ENCODE measurements around the gene DGKE. TPM values are rescaled to one million over a fixed set of nuclear protein-coding genes. Genes with fewer than 3 reads are reported as not detected.

Gene DGKE
- total and polyA plus RNA-seq, 2 of the 13 experiments (the other 11 are each of a cell fraction or from before 2014, with no cell fraction given) = 3.2 to 5.3 TPM

DNA sequence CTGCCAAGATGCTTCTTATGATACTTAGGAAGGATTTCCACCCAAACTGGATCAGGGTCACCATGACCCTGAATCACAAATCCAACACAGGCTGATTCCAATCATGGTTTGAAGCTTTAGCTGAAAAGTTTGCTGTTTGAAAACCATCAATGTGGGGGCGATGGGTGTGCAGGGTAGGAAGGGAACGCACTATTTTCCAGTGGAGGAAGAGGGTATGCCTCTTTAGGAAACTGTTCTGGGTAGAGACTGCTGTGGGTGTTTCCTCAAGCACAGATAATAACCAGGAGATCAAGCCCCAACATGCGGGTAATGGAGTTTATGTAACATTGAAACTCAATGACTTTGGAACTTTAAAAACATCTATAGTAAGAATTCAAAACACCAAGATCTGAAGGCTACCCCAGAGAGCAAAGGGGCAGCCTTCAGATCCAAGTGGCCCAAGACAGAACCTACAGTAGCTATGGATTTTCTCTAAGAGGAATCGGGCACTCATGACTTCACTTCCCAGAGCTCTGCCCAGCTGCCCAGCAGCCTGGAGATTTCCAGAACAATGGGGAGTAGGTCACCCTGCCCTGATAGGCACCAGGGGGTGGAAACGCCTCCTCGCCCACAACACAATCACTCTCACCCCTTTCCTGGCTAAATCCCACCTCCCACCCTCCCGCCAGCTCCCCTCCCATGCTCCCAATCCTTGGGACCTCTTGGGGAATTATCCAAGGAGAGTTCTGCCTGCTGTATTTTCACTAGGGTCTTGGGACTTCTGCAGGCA is 57.1 kb downstream of the DGKE start:
- Histone ChIP-seq H4K20me1 (ENCODE audit: insufficient read depth, low read length) (no peaks in the 10 kb centered on the region; the same call in 1 of the 2 replicates), H3K4me2 (ENCODE audit: low read depth, low read length) (no peak overlapping the region), H3K36me3 (replicated peaks in 1 of 2; ENCODE audit: control insufficient read depth in 1 of 2, insufficient read depth in 2 of 2, low read length in 2 of 2) (peaks cover 32 to 59% of the 10 kb centered on the region in 2 experiments), H3K27me3 (ENCODE audit: control insufficient read depth in 1 of 2, insufficient read depth in 2 of 2, low read length in 2 of 2) (no peaks in the 10 kb centered on the region), H3K4me3 (replicated peaks in 1 of 3; ENCODE audit: insufficient read depth in 1 of 3, low read depth in 2 of 3, low read length in 3 of 3) (no peak overlapping the region), H2AFZ (ENCODE audit: low read length) (no peak overlapping the region), H3K9ac (ENCODE audit: insufficient read depth, low read depth, low read length) (no peak overlapping the region), H3K9me3 (ENCODE audit: low read length) (peaks cover 12% of the 10 kb centered on the region), H3K27ac (ENCODE audit: extremely low read length, insufficient read depth, low read length) (no peak overlapping the region), H3K4me1 (ENCODE audit: insufficient read depth, low read length) (peaks cover 28% of the 10 kb centered on the region), H3K79me2 (ENCODE audit: insufficient read depth, low read length) (no peaks in the 10 kb centered on the region)
- ChIA-PET POLR2A (interaction anchor here (0.6 to 1.2 kb wide), 2 partner anchors 23 to 51 kb away, joined by 3 read pairs; partner anchors contain the start of gene TRIM25), CTCF (ENCODE audit: low intra/inter-chr PET ratio, low total read pairs) (interaction anchor here (1.8 kb wide), 1 partner anchor 49 kb away, joined by 12 read pairs; no protein-coding TSS in a partner anchor)
- no peak for FAIRE-seq
- no peak for ATAC-seq
- intact Hi-C loops (cut with micrococcal nuclease; ENCODE audit: unreplicated experiment) = loop anchor here (10.0 kb wide), 1 partner anchor 54 kb away; no protein-coding TSS in a partner anchor
- WGBS (ENCODE audit: low lambda C conversion rate) = 94% methylated on average over 6 of the region's 7 CpGs
- DNase-seq (ENCODE audit: low spot score) = no peak
- in situ Hi-C loops (cut with HindIII; ENCODE audit: extremely low pct_ligation_motif_present, low pct_unique_long_range_greater_than_20kb) = no loop called here
- TSS peak; percentile 26 for BruUV-seq (replicated peaks)
- TF ChIP-seq NFAT5 (CRISPR knock-in tag; IDR thresholded peaks at IDR 0.05) (no peak), E2F1 (CRISPR knock-in tag; IDR thresholded peaks at IDR 0.05) (no peak), ZNF605 (CRISPR knock-in tag; IDR thresholded peaks at IDR 0.05) (no peak), ZNF451 (CRISPR knock-in tag; IDR thresholded peaks at IDR 0.05) (no peak), ZNF614 (CRISPR knock-in tag; IDR thresholded peaks at IDR 0.05; ENCODE audit: borderline replicate concordance) (no peak), FOSL1 (CRISPR knock-in tag; IDR thresholded peaks at IDR 0.05; ENCODE audit: borderline replicate concordance) (no peak)
- TF ChIP-seq, protein P1, sequence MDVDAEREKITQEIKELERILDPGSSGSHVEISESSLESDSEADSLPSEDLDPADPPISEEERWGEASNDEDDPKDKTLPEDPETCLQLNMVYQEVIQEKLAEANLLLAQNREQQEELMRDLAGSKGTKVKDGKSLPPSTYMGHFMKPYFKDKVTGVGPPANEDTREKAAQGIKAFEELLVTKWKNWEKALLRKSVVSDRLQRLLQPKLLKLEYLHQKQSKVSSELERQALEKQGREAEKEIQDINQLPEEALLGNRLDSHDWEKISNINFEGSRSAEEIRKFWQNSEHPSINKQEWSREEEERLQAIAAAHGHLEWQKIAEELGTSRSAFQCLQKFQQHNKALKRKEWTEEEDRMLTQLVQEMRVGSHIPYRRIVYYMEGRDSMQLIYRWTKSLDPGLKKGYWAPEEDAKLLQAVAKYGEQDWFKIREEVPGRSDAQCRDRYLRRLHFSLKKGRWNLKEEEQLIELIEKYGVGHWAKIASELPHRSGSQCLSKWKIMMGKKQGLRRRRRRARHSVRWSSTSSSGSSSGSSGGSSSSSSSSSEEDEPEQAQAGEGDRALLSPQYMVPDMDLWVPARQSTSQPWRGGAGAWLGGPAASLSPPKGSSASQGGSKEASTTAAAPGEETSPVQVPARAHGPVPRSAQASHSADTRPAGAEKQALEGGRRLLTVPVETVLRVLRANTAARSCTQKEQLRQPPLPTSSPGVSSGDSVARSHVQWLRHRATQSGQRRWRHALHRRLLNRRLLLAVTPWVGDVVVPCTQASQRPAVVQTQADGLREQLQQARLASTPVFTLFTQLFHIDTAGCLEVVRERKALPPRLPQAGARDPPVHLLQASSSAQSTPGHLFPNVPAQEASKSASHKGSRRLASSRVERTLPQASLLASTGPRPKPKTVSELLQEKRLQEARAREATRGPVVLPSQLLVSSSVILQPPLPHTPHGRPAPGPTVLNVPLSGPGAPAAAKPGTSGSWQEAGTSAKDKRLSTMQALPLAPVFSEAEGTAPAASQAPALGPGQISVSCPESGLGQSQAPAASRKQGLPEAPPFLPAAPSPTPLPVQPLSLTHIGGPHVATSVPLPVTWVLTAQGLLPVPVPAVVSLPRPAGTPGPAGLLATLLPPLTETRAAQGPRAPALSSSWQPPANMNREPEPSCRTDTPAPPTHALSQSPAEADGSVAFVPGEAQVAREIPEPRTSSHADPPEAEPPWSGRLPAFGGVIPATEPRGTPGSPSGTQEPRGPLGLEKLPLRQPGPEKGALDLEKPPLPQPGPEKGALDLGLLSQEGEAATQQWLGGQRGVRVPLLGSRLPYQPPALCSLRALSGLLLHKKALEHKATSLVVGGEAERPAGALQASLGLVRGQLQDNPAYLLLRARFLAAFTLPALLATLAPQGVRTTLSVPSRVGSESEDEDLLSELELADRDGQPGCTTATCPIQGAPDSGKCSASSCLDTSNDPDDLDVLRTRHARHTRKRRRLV (CRISPR knock-in tag; IDR thresholded peaks at IDR 0.05) = no peak
- TF ChIP-seq, protein P2, sequence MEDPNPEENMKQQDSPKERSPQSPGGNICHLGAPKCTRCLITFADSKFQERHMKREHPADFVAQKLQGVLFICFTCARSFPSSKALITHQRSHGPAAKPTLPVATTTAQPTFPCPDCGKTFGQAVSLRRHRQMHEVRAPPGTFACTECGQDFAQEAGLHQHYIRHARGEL (CRISPR knock-in tag; IDR thresholded peaks at IDR 0.05) = no peak
- TF ChIP-seq, protein P3, sequence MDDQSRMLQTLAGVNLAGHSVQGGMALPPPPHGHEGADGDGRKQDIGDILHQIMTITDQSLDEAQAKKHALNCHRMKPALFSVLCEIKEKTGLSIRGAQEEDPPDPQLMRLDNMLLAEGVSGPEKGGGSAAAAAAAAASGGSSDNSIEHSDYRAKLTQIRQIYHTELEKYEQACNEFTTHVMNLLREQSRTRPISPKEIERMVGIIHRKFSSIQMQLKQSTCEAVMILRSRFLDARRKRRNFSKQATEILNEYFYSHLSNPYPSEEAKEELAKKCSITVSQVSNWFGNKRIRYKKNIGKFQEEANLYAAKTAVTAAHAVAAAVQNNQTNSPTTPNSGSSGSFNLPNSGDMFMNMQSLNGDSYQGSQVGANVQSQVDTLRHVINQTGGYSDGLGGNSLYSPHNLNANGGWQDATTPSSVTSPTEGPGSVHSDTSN (CRISPR knock-in tag; IDR thresholded peaks at IDR 0.05; ENCODE audit: borderline replicate concordance) = no peak

Measured in HepG2 (cell line).